ENCODE measurements around the gene C6orf120. TPM values are rescaled to one million over a fixed set of nuclear protein-coding genes. Genes with fewer than 3 reads are reported as not detected.
A peak's percentile ranks its signal among the peaks of the same experiment; 100 is the strongest.

The C6orf120 gene
- 17.2 and 17.6 TPM in 2 replicates for total RNA-seq (2014; rRNA removed; shearing (Covaris generic))

- peak; percentile 86 for DNase-seq (ENCODE audit: low spot score)
Observed at GRCh38 chr6:169701954-169702839, at the start of gene C6orf120, which contains the start of gene WDR27. TSS of gene C6orf120 (plus strand) at chr6:169702126. CDS start at chr6:169702460, 334 bp downstream. TSS of gene WDR27 (minus strand) at chr6:169702029. CDS start at chr6:169689005, 13,024 bp downstream.

GRCh38 chr6:169652896-169653295 is 49.0 kb upstream of the C6orf120 start:
- DNase-seq (ENCODE audit: low spot score) = no peak

- DNase-seq (ENCODE audit: low spot score) = no peak
Observed at GRCh38 chr6:169653691-169654090, 48.2 kb upstream of the C6orf120 start.

- DNase-seq (ENCODE audit: low spot score) = peak; percentile 52
Observed at GRCh38 chr6:169654598-169655391, 47.1 kb upstream of the C6orf120 start.

GRCh38 chr6:169656546-169657283 is 45.2 kb upstream of the C6orf120 start:
- DNase-seq (ENCODE audit: low spot score) = no peak

- DNase-seq (ENCODE audit: low spot score) = no peak
Observed at GRCh38 chr6:169657284-169657610, 44.7 kb upstream of the C6orf120 start.

GRCh38 chr6:169659820-169660610 is 41.9 kb upstream of the C6orf120 start:
- DNase-seq (ENCODE audit: low spot score) = no peak

- no peak for DNase-seq (ENCODE audit: low spot score)
Observed at GRCh38 chr6:169660751-169661390, 41.1 kb upstream of the C6orf120 start.

- no peak for DNase-seq (ENCODE audit: low spot score)
Observed at GRCh38 chr6:169661391-169661756, 40.6 kb upstream of the C6orf120 start.

- no peak for DNase-seq (ENCODE audit: low spot score)
Observed at GRCh38 chr6:169663468-169663867, 38.5 kb upstream of the C6orf120 start.

- DNase-seq (ENCODE audit: low spot score) = no peak
Observed at GRCh38 chr6:169664227-169664626, 37.7 kb upstream of the C6orf120 start.

- DNase-seq (ENCODE audit: low spot score) = no peak
Observed at GRCh38 chr6:169665289-169665688, 36.6 kb upstream of the C6orf120 start.

GRCh38 chr6:169666441-169666840 is 35.5 kb upstream of the C6orf120 start:
- no peak for DNase-seq (ENCODE audit: low spot score)

- DNase-seq (ENCODE audit: low spot score) = no peak
Observed at GRCh38 chr6:169667716-169668115, 34.2 kb upstream of the C6orf120 start.

GRCh38 chr6:169668203-169668847 is 33.6 kb upstream of the C6orf120 start:
- no peak for DNase-seq (ENCODE audit: low spot score)

GRCh38 chr6:169669147-169669546 is 32.8 kb upstream of the C6orf120 start:
- no peak for DNase-seq (ENCODE audit: low spot score)

- no peak for DNase-seq (ENCODE audit: low spot score)
Observed at GRCh38 chr6:169669889-169670288, 32.0 kb upstream of the C6orf120 start.

- DNase-seq (ENCODE audit: low spot score) = no peak
Observed at GRCh38 chr6:169671563-169671962, 30.4 kb upstream of the C6orf120 start.

- no peak for DNase-seq (ENCODE audit: low spot score)
Observed at GRCh38 chr6:169675011-169675410, 26.9 kb upstream of the C6orf120 start.

GRCh38 chr6:169677096-169677495 is 24.8 kb upstream of the C6orf120 start:
- no peak for DNase-seq (ENCODE audit: low spot score)
